GM23338 (cell line): Measurements from ENCODE around the gene EEA1. TPM values are rescaled to one million over a fixed set of nuclear protein-coding genes. Genes with fewer than 3 reads are reported as not detected.
"Not testable (repeated sequence)": the region's sequence is repeated elsewhere in the genome, so short reads cannot be mapped to it uniquely, and the experiment has no call there.

Experiments
- ATAC-seq: fragments of 200-7000 bp; cut with Tn5 transposase; 3 replicates; pipeline ENCODE4 v1.9.1; 2020
- DNase-seq: peaks from one replicate; pipeline ENCODE4 v3.0.0-alpha.2; 2015; ENCODE audit warnings: low spot score
- H2AFZ ChIP-seq: fragments of 200-600 bp; sonication (generic); 2 replicates; pipeline ENCODE4 v1.8.0; 2016; ENCODE audit warnings: antibody characterized with exemption, mild to moderate bottlenecking, moderate library complexity
- H3F3A ChIP-seq: fragments of 200-600 bp; sonication (generic); replicated peaks from 2 replicates; pipeline ENCODE4 v1.8.0; 2017; ENCODE audit warnings: antibody characterized with exemption, mixed run types, low read depth
- H3K27ac ChIP-seq: fragments of 200-600 bp; sonication (generic); 2 replicates; pipeline ENCODE4 v1.6.1; 2016; ENCODE audit warnings: low read depth
- H3K27me3 ChIP-seq: fragments of 200-600 bp; sonication (generic); 2 replicates; pipeline ENCODE4 v1.8.0; 2016; ENCODE audit warnings: mild to moderate bottlenecking, mixed run types, moderate library complexity; ENCODE audit not compliant: insufficient read depth
- H3K36me3 ChIP-seq: fragments of 200-600 bp; sonication (generic); 2 replicates; pipeline ENCODE4 v1.8.0; 2016; ENCODE audit warnings: mild to moderate bottlenecking; ENCODE audit not compliant: insufficient read depth
- H3K4me1 ChIP-seq: fragments of 200-600 bp; sonication (generic); 2 replicates; pipeline ENCODE4 v1.8.0; 2016; ENCODE audit warnings: mild to moderate bottlenecking, moderate library complexity; ENCODE audit not compliant: insufficient read depth
- H3K4me2 ChIP-seq: fragments of 200-600 bp; sonication (generic); 2 replicates; pipeline ENCODE4 v1.7.1; 2017; ENCODE audit warnings: mixed run types
- H3K4me3 ChIP-seq: fragments of 200-600 bp; sonication (generic); 2 replicates; pipeline ENCODE4 v1.6.1; 2016; ENCODE audit warnings: mixed run types
- H3K79me2 ChIP-seq: fragments of 200-600 bp; sonication (generic); replicated peaks from 2 replicates; pipeline ENCODE4 v1.8.0; 2017; ENCODE audit warnings: mild to moderate bottlenecking; ENCODE audit not compliant: insufficient read depth
- H3K9me2 ChIP-seq: fragments of 200-600 bp; sonication (generic); 2 replicates; pipeline ENCODE4 v1.8.0; 2017; ENCODE audit not compliant: insufficient read depth
- H4K20me1 ChIP-seq: fragments of 200-600 bp; sonication (generic); replicated peaks from 2 replicates; pipeline ENCODE4 v1.8.0; 2017; ENCODE audit warnings: mild to moderate bottlenecking; ENCODE audit not compliant: insufficient read depth
- H3K27ac Mint-ChIP-seq: 2 replicates; pipeline ENCODE4 v1.8.0; 2020; ENCODE audit warnings: inconsistent platforms, mild to moderate bottlenecking, moderate library complexity, mixed read lengths
- H3K27me3 Mint-ChIP-seq: 3 replicates; pipeline ENCODE4 v1.8.0; 2022; ENCODE audit warnings: low read depth, mild to moderate bottlenecking, moderate library complexity, mixed read lengths, inconsistent platforms; ENCODE audit not compliant: insufficient read depth, poor library complexity
- H3K36me3 Mint-ChIP-seq: 3 replicates; pipeline ENCODE4 v1.8.0; 2021; ENCODE audit warnings: low read depth, mild to moderate bottlenecking, inconsistent platforms, moderate library complexity, mixed read lengths
- H3K4me1 Mint-ChIP-seq: 3 replicates; pipeline ENCODE4 v1.8.0; 2020; ENCODE audit warnings: mild to moderate bottlenecking, inconsistent platforms, mixed read lengths
- H3K4me3 Mint-ChIP-seq: 3 replicates; pipeline ENCODE4 v1.8.0; 2021; ENCODE audit warnings: moderate library complexity, mild to moderate bottlenecking, inconsistent platforms, mixed read lengths
- H3K9me3 Mint-ChIP-seq: 3 replicates; pipeline ENCODE4 v1.8.0; 2020; ENCODE audit warnings: moderate library complexity, mild to moderate bottlenecking, inconsistent platforms, mixed read lengths
- CTCF ChIP-seq, 2 experiments: fragments of 200-600 bp in 1 of 2; sonication (generic) in 1 of 2; conservative IDR thresholded peaks; 2 replicates each; pipeline versions ENCODE4 v1.5.1 to v1.6.1; 2016 to 2017; ENCODE audit warnings: antibody characterized with exemption in 2 of 2, low read depth in 2 of 2, mild to moderate bottlenecking in 2 of 2, moderate library complexity in 1 of 2
- EZH2 ChIP-seq: fragments of 200-600 bp; sonication (generic); IDR thresholded peaks from one replicate; pipeline ENCODE4 v1.8.0; 2017; ENCODE audit warnings: antibody characterized with exemption, mild to moderate bottlenecking, low read depth; ENCODE audit not compliant: unreplicated experiment
- EZH2phosphoT487 ChIP-seq: fragments of 200-600 bp; sonication (generic); IDR thresholded peaks from one replicate; pipeline ENCODE4 v1.8.1; 2018; ENCODE audit warnings: antibody characterized with exemption; ENCODE audit not compliant: unreplicated experiment
- NANOG ChIP-seq: IDR thresholded peaks from 2 replicates; pipeline ENCODE4 v1.6.1; 2016; ENCODE audit warnings: antibody characterized with exemption, borderline replicate concordance
- POLR2AphosphoS5 ChIP-seq: IDR thresholded peaks from 2 replicates; pipeline ENCODE4 v1.6.1; 2016; ENCODE audit warnings: antibody characterized with exemption, low read depth
- STAT1 ChIP-seq: IDR thresholded peaks from one replicate; pipeline ENCODE4 v1.6.1; 2016; ENCODE audit warnings: antibody characterized with exemption; ENCODE audit not compliant: unreplicated experiment
- ZNF331 ChIP-seq: fragments of 250-450 bp; sonication (Bioruptor Pico); IDR thresholded peaks from 2 replicates; pipeline ENCODE4 v1.5.0; 2020; ENCODE audit warnings: low read depth, mild to moderate bottlenecking, moderate library complexity
- polyA plus RNA-seq: library from polyadenylated mRNA; unstranded; fragments of >200 nt; fragmentation: Nextera tagmentation; extraction: Ambion mirVana; gene quantifications from 2 replicates; pipeline ENCODE4 v1.2.1, GENCODE V29; 2016
- total RNA-seq: library from RNA; depleted of rRNA; stranded (reverse); fragments of >200 nt; shearing (Covaris generic); gene quantifications from 2 replicates; pipeline ENCODE4 v1.2.3, GENCODE V29; 2014

The EEA1 gene
- total and polyA plus RNA-seq, 2 experiments from 2014 or later = 10.0 to 41.1 TPM

- Histone ChIP-seq H3K27me3 (no peaks in the 10 kb centered on the region), H3K4me1 (no peaks in the 10 kb centered on the region), H3K4me2 (no peak overlapping the region), H3K36me3 (no peaks in the 10 kb centered on the region), H3K4me3 (no peak overlapping the region), H3K9me2 (peaks cover 16% of the 10 kb centered on the region; the same call in 1 of the 2 replicates), H3F3A (no peaks in the 10 kb centered on the region), H2AFZ (peak overlapping the region; percentile 74; the same call in 1 of the 2 replicates), H3K27ac (no peak overlapping the region), H3K79me2 (no peaks in the 10 kb centered on the region), H4K20me1 (no peaks in the 10 kb centered on the region)
- no peaks in the 10 kb centered on the region; the same call in 2 of the 3 replicates for H3K9me3 Mint-ChIP-seq
- H3K27me3 Mint-ChIP-seq = peaks cover 7% of the 10 kb centered on the region
- H3K4me3 Mint-ChIP-seq = no peak overlapping the region
- no peaks in the 10 kb centered on the region for H3K36me3 Mint-ChIP-seq
- TF ChIP-seq EZH2 = no peak
- TF ChIP-seq CTCF (conservative IDR thresholded peaks at IDR 0.05; ENCODE audit: low read depth in 2 of 2) = no peak
- TF ChIP-seq NANOG = no peak
- no peak for TF ChIP-seq STAT1
- 0 out of 3 replicates have a peak, but pooled peaks cover 5% of the 10 kb centered on the region for H3K4me1 Mint-ChIP-seq
- no peak for ATAC-seq
- H3K27ac Mint-ChIP-seq = no peak overlapping the region
- DNase-seq = no peak
These were observed 174.9 kb downstream of the EEA1 start for GRCh38 chr12:92753976-92754885.

DNA sequence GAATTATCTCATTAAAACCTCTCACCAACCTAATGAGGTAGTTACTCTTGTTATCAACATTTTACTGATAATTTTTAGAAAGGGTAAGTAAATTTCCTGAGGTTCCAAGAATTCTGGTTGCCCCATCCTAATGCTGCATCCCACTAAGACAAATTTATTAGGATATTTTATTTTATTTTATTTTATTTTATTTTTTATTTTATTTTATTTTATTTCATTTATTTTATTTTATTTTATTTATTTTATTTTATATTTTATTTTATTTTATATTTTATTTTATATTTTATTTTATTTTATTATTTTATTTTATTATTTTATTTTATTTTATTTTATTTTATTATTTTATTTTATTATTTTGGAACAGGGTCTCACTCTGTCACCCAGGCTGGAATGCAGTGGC lies 179.4 kb downstream of the EEA1 start:
- not testable (repeated sequence) for H4K20me1 ChIP-seq, H3K4me2 ChIP-seq, DNase-seq, H3K27me3 ChIP-seq, H3K4me1 ChIP-seq, H3K27me3 Mint-ChIP-seq, H2AFZ ChIP-seq, H3F3A ChIP-seq, H3K79me2 ChIP-seq, H3K27ac Mint-ChIP-seq, H3K9me3 Mint-ChIP-seq, H3K27ac ChIP-seq, H3K9me2 ChIP-seq, H3K4me3 Mint-ChIP-seq, H3K36me3 Mint-ChIP-seq, H3K4me1 Mint-ChIP-seq, ATAC-seq, H3K4me3 ChIP-seq, H3K36me3 ChIP-seq

DNA sequence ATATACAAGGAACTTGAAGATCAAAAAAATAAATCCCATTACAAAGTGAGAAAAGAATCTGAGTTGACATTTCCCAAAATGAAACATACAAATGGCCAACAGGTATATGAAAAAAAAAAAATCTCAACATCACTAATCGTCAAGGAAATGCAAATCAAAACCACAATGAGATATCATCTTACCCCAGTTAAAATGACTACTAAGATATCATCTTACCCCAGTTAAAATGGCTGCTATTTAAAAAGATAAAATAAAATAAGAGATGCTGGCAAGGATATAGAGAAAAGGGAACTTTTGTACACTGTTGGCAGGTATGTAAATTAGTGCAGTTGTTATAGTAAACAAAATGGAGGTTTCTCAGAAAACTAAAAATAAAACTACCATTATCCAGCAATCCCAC lies 181.9 kb downstream of the EEA1 start:
- ATAC-seq (no peak), DNase-seq (no peak)
- Histone ChIP-seq H3K9me2 (no peaks in the 10 kb centered on the region), H3K79me2 (no peaks in the 10 kb centered on the region), H3K4me3 (no peak overlapping the region), H2AFZ (no peak overlapping the region), H4K20me1 (no peaks in the 10 kb centered on the region), H3K4me2 (no peak overlapping the region), H3K27me3 (no peaks in the 10 kb centered on the region), H3K36me3 (no peaks in the 10 kb centered on the region), H3K27ac (no peak overlapping the region), H3K4me1 (no peaks in the 10 kb centered on the region), H3F3A (no peaks in the 10 kb centered on the region)
- no peaks in the 10 kb centered on the region; the same call in 2 of the 3 replicates for H3K36me3 Mint-ChIP-seq
- H3K27ac Mint-ChIP-seq = no peak overlapping the region
- no peaks in the 10 kb centered on the region for H3K4me1 Mint-ChIP-seq
- H3K27me3 Mint-ChIP-seq = peaks cover 1% of the 10 kb centered on the region
- H3K4me3 Mint-ChIP-seq = no peak overlapping the region
- no peaks in the 10 kb centered on the region for H3K9me3 Mint-ChIP-seq
- TF ChIP-seq ZNF331 (CRISPR knock-in tag) = no peak
- no peak for TF ChIP-seq EZH2phosphoT487
- TF ChIP-seq EZH2 = no peak
- no peak for TF ChIP-seq CTCF (conservative IDR thresholded peaks at IDR 0.05; ENCODE audit: low read depth in 2 of 2)
- TF ChIP-seq POLR2AphosphoS5 = no peak
